K562 (cell line): Measurements from ENCODE around the gene EIF3M.

ENCODE experiments used
- CCNT2 ChIP-seq: IDR thresholded peaks from 2 replicates; pipeline ENCODE4 v1.6.1; 2011; ENCODE audit warnings: borderline replicate concordance, low read depth, mild to moderate bottlenecking, moderate library complexity, mixed read lengths, low read length; ENCODE audit not compliant: insufficient read length; ENCODE audit errors: extremely low read depth
- CTCF ChIP-seq, 3 experiments: IDR thresholded peaks in 2 of 3; conservative IDR thresholded peaks in 1 of 3; 2 replicates each; pipeline ENCODE4 v1.5.1; 2011 to 2012; ENCODE audit warnings: low read length in 3 of 3, mild to moderate bottlenecking in 3 of 3, control low read depth in 2 of 3, improper control_type of control experiment in 1 of 3, inconsistent platforms in 1 of 3, low read depth in 1 of 3, mixed read lengths in 1 of 3, moderate library complexity in 1 of 3; ENCODE audit not compliant: insufficient read depth in 2 of 3
- GATA2 ChIP-seq: sonication (generic); formaldehyde crosslinking; IDR thresholded peaks from 2 replicates; pipeline ENCODE4 v1.4.0; 2020; ENCODE audit warnings: mild to moderate bottlenecking, missing genetic modification reagents
- JUND ChIP-seq, 2 experiments: IDR thresholded peaks; 2 replicates in 1 of 2; 3 replicates in 1 of 2; pipeline ENCODE4 v1.6.1; 2011; ENCODE audit warnings: borderline replicate concordance in 2 of 2, low read depth in 2 of 2, low read length in 2 of 2, improper control_type of control experiment in 1 of 2, missing biosample characterization in 1 of 2, missing genetic modification characterization in 1 of 2, missing genetic modification reagents in 1 of 2
- MLX ChIP-seq, 2 experiments: fragments of 450-650 bp in 1 of 2; sonication (generic) in 1 of 2; formaldehyde crosslinking; conservative IDR thresholded peaks; 2 replicates each; pipeline versions ENCODE4 v1.4.0 to v1.8.1; 2020 to 2022; ENCODE audit warnings: mild to moderate bottlenecking in 1 of 2, missing genetic modification reagents in 1 of 2
- MTF1 ChIP-seq: fragments of 250-450 bp; sonication (Bioruptor Pico); IDR thresholded peaks from 2 replicates; pipeline ENCODE4 v1.9.0; 2021; ENCODE audit warnings: moderate library complexity, mild to moderate bottlenecking, inconsistent platforms, borderline replicate concordance
- NR2C2 ChIP-seq, 2 experiments: fragments of 200-800 bp in 1 of 2; sonication (Bioruptor generic) in 1 of 2; sonication (generic) in 1 of 2; formaldehyde crosslinking in 1 of 2; IDR thresholded peaks; 2 replicates each; pipeline versions ENCODE4 v1.6.1 to v1.8.0; 2016 to 2022; ENCODE audit warnings: mild to moderate bottlenecking in 1 of 2, missing compliant biosample characterization in 1 of 2, missing genetic modification characterization in 1 of 2, missing genetic modification reagents in 1 of 2
- RFX5 ChIP-seq: IDR thresholded peaks from 2 replicates; pipeline ENCODE4 v1.6.1; 2011; ENCODE audit warnings: low read depth, mild to moderate bottlenecking, improper control_type of control experiment, low read length
- SIN3B ChIP-seq: fragments of 450-650 bp; IDR thresholded peaks from 2 replicates; pipeline ENCODE4 v1.6.1; 2017; ENCODE audit warnings: low read depth, mild to moderate bottlenecking, moderate library complexity
- ZNF224 ChIP-seq: sonication (generic); formaldehyde crosslinking; IDR thresholded peaks from 2 replicates; pipeline ENCODE4 v1.8.0; 2022; ENCODE audit warnings: mild to moderate bottlenecking, missing genetic modification reagents
- ZNF431 ChIP-seq: sonication (generic); formaldehyde crosslinking; IDR thresholded peaks from 2 replicates; pipeline ENCODE4 v1.8.0; 2022; ENCODE audit warnings: mild to moderate bottlenecking, missing genetic modification reagents

GRCh38 chr11:32573228-32573627, 10.4 kb upstream of the EIF3M start:
- no peak for TF ChIP-seq GATA2 (CRISPR knock-in tag)
- TF ChIP-seq RFX5: no peak
- TF ChIP-seq JUND (IDR thresholded peaks at IDR 0.05; ENCODE audit: borderline replicate concordance, low read depth, low read length): no peak
- no peak for TF ChIP-seq JUND (tag; IDR thresholded peaks at IDR 0.05; ENCODE audit: borderline replicate concordance, low read depth, low read length)
- no peak for TF ChIP-seq MLX (CRISPR knock-in tag; conservative IDR thresholded peaks at IDR 0.05)
- no peak for TF ChIP-seq CCNT2
- no peak for TF ChIP-seq ZNF431
- TF ChIP-seq SIN3B: no peak
- TF ChIP-seq CTCF (IDR thresholded peaks at IDR 0.05 in 2 of 3, conservative IDR thresholded peaks at IDR 0.05 in 1 of 3; ENCODE audit: insufficient read depth in 2 of 3, low read depth in 1 of 3, low read length in 3 of 3): no peak
- no peak for TF ChIP-seq NR2C2 (CRISPR knock-in tag; IDR thresholded peaks at IDR 0.05)
- no peak for TF ChIP-seq NR2C2 (tag; IDR thresholded peaks at IDR 0.05)
- TF ChIP-seq MTF1 (CRISPR knock-in tag): no peak
- TF ChIP-seq ZNF224 (CRISPR knock-in tag): no peak
